NCI-H2081 (cell line): ENCODE measurements around the gene NIPSNAP2.
"Not testable (repeated sequence)": the region's sequence is repeated elsewhere in the genome, so short reads cannot be mapped to it uniquely, and the experiment has no call there.

Experiments used
- DNase-seq, 2 experiments: peaks; one replicate each; lab custom pipeline; 2025; lab: John Stamatoyannopoulos, UW

The NIPSNAP2 gene

DNA sequence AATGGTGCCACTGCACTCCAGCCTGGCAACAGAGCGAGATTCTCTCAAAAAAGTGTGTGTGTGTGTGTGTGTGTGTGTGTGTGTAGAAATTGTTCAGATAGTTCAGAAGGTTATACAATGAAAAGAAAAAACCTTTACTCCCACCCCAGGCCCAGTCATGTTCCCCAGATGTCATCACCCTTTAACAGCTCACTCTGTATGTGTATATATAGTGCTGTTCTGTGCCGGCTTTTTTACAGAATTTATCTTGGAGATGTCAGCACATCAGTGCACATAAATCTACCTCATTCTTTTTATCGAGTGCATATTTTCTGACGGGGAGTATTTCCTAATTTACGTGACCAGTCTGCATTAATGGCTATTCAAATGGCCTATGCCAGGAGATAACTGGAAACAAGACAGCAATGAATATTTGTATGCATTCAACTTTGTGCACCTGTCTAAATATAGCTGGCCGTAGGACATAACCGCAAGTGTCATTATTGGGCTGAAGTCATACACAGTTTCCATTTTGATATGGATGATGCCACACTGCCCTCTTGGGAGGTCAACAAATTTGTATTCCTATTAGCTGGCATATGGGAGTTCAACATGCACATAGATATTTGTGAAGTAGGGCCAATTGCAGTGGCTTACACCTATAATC is 11.7 kb downstream of the NIPSNAP2 start:
- peak; percentile 46 to 62 for DNase-seq

DNA sequence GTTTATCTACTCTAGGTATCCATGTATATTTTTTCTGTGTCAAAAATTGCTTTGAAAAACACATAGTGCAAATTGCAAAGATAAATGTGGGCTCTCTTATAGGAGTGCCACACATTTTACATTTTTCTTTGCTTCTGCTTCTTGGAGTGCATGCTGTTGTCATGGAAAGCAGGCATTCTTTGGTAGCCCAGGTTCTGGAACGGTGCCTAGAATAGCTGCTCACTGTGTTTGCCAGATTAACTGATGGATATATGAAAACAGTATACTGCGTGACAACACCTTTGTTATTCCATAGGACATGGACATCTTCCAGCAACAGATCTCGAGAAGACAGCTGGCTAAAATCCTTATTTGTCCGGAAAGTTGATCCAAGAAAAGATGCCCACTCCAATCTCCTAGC is 13.4 kb downstream of the NIPSNAP2 start:
- DNase-seq: peak; percentile 79 to 89

DNA sequence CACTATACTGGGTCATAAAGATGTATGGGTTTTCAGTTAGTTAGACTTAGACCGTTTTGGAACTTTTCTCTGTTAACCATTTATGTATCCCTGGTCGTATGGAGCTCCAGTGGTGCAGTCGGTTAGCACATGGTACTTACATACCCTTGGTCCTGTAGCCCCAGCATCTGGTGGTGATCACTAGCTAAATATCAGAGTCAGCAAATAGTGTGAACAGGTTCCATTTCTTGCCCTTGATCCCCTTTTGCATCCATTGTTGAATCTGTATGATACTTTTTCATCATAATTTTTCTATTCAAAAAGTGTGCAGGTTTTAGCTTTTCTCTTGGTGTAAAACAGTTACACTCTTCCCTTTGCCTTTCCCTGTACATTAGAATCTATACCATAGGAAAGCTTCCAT is 15.9 kb downstream of the NIPSNAP2 start:
- DNase-seq: no peak

DNA sequence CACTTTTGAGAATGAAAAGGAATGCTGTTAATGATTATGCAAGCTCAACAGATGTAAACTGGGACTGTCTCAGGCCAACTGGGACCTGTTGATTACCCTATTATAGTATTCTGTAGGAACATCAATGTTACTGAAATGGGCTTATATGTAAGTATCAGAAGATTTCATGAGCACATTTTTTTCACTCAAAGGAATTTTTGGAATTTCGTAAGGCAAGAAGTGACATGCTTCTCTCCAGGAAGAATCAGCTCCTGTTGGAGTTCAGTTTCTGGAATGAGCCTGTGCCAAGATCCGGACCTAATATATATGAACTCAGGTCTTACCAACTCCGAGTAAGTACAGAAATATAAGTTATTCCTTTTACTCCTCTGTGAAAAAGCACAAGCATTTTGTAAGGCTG is 19.2 kb downstream of the NIPSNAP2 start:
- DNase-seq: no peak

DNA sequence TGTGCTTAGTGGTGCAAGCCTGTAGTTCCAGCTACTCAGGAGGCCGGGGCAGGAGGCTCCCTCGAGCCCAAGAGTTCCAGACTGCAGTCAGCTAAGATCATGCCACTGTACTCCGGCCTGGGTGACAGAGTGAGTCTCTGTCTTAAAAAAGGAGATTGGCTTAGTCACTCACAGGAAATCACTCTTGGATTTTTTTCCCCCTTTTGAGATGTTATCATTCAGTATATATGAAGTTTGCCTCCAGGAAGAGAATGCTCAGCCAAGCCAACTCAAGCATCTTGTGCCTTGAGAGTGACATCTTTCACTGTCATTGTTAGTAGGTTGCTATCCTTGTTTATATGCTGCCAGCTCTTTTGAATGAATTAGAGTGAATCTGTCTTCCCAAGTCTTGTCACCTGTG is 28.0 kb downstream of the NIPSNAP2 start:
- DNase-seq: no peak

DNA sequence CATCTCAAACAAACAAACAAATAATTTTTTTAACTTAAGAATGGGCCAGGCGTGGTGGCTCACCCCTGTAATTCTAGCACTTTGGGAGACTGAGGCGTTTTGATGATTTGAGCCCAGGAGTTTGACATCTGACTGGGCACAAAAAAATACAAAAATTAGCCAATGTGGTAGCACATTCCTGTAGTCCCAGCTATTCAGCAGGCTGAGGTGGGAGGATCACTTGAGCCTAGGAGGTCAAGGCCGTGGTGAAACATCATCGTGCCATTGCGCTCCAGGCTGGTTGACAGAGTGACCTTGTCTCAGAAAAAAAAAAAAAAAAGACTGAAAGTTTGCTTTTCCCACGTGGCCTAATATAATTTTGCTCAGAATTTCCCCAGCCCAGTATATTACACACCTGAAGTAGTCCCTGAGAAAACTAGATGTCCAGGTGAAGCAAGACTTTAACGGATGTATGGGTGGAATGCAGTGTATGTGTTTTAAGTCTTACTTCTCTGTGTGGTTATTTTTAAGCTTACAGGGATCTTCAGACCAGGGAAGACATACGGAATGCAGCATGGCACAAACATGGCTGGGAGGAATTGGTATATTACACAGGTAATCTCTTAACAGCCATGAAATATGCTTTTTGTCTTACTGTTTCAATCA is 32.6 kb downstream of the NIPSNAP2 start:
- DNase-seq: no peak

DNA sequence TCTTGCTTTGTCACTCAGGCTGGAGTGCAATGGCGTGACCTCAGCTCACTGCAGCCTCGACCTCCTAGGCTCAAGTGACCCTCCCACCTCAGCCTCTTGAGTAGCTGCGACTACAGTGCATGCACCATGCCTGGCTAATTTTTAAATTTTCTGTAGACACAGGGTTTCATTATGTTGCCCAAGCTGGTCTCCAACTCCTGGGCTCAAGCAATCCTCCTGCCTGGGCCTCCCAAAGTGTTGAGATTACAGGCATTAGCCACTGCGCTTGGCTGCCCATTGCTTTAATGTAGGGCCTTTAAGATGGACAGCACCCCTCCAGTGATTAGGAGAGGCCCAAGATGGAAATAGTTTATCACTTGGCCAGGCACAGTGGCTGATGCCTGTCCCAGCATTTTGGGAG is 39.4 kb downstream of the NIPSNAP2 start:
- DNase-seq: no peak

DNA sequence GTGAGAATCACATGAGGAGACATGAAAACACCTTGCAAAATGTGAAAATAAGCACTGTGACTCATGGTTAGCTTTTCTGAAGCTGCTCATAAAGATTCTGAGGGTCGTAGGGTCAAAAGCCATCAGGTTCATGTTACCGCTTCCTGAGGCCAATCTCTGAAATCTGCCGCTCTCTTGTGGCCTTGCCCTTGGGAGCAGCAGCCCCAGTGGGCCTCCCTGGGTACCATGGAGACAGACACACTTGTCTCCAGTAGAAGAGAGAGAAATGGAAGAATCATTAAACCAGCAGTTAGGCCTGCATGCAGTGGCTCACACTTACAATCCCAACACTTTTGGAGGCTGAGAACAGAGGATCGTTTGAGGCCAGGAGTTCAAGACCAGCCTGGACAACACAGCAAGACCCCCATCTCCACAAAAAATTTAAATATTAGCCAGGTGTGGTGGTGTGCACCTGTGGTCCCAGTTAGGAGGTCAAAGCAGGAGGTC is 42.8 kb downstream of the NIPSNAP2 start:
- no peak for DNase-seq

DNA sequence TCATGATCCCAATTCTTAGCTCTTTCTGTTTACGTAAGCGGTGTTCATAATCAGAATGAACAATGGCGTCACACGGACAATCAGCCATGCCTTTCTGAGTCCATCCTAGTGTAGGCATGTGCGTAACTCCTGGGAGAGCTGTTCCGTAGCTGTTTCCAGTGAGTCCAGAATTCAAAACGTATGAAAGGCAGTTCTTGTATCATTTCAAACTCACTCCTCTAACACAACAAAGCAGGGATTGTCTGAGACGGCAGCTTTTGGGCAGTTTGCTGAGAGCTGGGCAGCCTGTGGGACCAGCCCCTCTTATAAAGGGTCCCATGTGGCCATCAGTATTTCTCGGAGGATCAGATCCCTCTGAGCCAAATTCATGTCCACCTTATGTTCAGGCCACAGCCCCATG is 43.5 kb downstream of the NIPSNAP2 start:
- no peak for DNase-seq

DNA sequence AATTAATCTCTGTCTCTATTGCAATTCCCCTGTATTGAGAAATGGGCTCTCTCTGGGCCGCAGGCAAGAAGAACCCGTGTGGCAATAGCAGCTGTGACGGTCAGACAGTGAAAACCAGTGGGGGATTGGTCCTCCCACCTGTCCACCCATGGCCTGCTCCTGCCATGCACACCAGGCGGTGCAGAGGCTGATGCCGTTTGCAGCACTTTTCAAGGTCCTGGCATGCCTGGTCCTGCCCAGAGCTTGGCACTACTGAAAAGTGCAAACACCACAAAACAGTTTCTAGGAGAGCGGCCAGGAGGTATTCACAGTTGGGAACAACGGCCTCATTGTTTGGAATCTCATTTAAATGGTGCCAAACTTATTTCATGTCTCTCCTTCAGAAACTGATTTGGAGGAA is 45.3 kb downstream of the NIPSNAP2 start:
- DNase-seq: peak; percentile 87 to 97

DNA sequence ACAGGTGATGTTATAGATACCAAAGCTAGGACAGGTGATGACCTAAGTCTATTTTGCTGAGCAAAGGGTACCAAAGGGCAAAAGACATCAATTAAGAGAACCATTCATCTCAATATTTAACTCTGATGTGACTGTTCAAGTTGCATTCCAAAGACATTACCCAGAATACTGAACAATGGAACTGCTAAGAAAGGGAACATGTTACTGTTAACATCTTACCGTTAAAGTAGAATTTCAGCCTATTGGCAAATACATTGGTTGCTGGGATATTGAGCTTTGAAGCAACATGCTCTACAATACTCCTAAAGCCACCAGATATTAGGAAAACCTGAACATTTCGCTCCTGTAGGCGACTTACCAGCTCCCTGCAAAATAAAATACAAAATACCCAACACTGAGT is 52.6 kb downstream of the NIPSNAP2 start:
- not testable (repeated sequence) for DNase-seq

DNA sequence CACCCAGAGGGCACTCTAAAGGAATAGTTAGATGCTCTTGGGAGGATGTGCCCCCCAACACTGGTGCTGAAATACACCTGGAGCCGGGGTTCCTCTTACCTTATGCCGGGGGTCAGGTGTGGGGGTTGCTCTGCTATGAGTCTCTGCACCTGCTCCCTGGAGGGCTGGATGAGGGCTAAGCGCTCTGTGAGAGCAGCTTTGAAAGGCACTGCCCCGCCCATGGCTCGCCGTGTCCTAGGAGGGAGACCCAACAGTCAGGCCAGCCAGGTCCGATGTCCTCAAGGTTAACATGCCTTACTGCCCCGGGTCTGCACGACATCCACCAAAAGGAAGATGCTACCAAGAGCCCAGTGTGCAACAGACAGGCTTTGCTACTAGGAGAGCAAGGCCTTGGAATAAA is 55.1 kb downstream of the NIPSNAP2 start:
- no peak for DNase-seq

DNA sequence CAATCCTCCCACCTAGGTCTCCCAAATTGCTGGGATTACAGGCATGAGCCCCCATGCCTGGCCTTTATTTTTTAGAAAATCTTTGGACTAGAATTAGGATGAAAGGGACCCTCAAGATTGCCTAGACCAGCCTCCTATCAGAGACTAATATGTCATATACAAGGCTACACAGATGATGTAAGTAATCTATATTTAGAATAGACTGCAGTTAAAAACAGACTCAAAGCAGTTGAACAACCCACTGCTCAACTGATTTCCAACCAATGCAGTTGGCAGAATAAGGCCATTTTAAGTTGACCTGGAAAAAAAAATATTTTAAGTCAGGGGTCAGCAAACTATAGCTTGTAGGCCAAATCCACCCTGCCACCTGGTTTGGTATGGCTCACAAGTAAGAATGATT is 59.1 kb downstream of the NIPSNAP2 start:
- no peak for DNase-seq

DNA sequence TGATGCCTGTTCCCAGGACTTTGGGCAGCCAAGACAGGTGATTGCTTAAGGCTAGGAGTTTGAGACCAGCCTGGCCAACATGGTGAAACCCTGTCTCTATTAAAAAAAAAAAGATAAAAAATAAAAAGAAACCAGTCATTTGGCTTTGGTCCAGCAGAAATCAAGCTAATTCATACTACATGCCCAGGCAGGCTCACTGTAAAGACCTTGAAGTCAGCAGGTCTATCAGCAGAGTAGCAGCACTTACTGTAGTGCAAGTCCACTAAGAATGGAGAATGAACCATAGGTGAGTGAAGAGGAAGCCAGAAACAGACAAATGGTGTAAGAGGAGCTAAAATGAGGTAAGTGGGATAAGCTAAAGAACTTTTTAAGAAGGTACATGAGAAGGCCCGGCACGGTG is 62.2 kb downstream of the NIPSNAP2 start:
- DNase-seq: no peak

DNA sequence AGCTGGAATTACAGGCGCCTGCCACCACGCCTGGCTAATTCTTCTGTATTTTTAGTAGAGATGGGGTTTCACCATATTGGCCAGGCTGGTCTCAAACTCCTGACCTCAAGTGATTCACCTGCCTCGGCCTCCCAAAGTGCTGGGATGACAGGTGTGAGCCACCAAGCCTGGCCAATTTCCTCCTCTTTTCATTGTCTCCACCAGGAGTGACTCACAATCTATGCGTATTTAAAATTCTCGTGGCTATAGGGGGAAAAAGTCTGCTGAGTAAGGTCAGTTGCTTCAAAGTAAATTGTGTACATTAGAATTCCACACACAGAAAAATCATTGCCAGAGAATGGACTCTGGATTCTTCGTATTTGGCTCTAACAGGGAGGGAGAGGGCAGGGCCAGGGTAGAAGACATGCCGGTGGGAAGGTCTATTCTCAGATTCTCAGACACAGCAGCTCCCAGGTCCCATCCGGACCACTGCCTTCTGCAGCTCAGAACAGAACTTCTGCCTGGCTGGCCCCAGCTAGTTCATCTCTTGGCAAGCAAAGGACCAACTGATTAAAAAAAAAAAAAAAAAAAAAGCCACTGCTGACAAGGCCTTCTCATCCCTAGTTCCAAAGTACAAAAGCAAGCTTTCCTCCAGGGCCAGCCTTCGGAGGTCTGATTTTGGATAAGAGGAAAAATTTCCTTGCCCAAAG is 64.7 kb downstream of the NIPSNAP2 start:
- no peak for DNase-seq

DNA sequence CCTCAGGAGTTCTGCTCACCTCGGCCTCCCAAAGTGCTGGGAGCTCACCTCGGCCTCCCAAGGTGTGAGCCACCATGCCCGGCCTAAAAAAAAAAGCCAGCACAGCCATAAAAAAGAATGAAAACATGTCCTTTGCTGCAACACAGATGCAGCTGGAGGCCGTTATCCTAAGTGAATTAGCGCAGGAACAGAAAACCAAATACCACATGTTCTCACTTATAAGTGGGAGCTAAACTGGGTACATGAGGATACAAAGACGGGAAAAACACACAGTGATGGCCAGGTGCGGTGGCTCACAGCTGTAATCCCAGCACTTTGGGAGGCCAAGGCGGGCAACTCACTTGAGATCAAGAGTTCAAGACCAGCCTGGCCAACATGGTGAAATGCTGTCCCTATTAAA is 66.0 kb downstream of the NIPSNAP2 start:
- no peak for DNase-seq

DNA sequence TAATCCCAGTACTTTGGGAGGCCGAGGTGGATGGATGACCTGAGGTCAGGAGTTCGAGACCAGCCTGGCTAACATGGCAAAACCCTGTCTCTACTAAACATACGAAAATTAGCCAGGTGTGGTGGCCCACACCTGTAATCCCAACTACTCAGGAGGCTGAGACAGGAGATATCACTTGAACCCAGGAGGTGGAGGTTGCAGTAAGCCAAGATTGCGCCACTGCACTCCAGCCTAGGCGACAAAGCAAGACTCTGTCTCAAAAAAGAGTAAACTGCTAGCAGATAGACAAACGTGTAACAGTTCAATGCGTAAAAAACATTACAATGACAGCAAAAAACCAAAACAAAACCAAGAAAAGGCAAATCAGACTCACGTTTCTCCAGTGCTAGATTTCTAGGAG is 67.2 kb downstream of the NIPSNAP2 start:
- DNase-seq: not testable (repeated sequence)

DNA sequence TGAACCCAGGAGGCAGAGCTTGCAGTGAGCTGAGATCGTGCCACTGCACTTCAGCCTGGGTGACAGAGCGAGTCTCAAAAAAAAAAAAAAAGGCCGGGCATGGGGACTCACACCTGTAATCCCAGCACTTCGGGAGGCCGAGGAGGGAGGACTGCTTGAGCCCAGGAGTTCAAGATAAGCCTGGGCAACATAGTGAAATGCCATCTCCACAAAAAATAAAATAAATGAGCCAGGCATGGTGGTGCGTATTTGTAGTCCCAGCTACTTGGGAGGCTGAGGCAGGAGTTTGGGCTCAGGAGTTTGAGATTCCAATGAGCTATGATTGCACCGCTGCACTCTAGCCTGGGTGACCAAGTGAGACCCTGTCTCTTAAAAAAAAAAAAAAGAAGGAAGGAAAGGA is 68.2 kb downstream of the NIPSNAP2 start:
- not testable (repeated sequence) for DNase-seq

DNA sequence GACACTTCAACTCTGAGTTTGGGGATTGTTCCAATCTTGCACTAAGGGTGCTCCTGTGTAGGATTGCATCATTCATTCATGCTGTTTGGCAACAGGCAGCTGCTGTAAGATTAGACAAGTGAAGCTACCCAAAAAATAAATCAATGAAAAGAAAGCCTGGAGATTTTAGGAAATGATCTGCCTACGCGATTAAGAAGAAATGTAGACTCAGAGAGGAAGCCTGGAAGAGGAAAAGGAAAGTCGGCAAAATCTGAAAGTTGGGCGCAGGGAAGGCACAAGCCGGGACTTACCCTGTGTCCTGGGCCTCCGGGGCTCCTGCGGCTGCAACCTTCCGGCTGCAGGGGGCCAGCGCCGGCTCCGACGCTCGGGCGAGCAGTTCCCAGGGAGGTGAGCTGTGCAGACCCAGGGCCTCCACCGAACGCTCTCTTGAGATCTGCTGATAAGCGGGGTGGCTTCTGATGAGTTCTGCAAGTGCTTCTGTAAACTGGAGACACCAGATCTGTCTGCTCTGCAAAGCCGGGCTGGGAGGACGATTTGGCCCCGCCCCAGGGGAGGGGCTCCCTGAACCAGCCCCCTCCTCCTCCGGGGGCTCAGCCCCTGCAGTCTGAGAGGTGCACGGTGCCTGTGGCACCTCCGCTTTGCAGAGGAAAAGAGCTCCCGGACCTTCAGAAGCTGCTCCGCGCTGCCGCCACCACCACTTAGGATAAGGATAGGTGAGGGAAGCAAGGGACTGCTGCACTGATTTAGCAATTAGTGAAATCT is 69.5 kb downstream of the NIPSNAP2 start:
- DNase-seq: peak; percentile 90 to 93

DNA sequence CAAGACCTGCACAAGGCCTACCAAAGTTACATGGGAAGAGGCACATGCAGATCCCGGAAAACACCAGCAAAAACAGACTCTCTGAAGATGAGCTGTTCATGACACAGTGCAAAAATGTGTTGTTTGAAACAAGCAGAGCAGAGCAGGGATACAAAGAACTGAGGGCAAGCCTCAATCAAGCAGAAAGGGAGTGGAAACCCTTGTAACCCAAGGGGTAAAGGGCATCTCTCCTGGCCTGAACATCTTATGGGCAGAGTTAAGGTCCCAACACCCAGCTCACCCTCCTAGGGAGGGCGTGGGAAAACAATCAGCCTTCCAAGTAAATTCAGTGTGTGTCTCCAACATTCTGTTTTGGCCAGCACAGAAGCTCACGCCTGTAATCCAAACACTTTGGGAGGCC is 76.3 kb downstream of the NIPSNAP2 start:
- no peak for DNase-seq

DNA sequence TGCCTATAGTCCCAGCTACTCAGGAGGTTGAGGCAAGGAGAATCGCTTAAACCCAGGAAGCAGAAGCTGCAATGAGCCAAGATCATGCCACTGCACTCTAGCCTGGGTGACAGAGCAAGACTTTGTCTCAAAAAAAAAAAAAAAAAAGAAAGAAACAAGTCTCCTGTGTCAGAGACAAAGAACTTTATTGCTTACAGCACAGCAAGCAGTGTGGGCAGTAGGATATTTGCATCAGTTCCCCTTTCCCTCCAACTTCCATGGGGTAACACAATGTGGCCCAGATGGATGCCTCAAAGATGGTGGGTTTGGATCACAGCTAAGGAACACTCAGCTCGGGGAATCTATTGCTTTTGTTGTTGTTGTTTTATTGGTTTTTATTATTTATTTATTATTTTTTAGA is 81.4 kb downstream of the NIPSNAP2 start:
- DNase-seq: not testable (repeated sequence)

DNA sequence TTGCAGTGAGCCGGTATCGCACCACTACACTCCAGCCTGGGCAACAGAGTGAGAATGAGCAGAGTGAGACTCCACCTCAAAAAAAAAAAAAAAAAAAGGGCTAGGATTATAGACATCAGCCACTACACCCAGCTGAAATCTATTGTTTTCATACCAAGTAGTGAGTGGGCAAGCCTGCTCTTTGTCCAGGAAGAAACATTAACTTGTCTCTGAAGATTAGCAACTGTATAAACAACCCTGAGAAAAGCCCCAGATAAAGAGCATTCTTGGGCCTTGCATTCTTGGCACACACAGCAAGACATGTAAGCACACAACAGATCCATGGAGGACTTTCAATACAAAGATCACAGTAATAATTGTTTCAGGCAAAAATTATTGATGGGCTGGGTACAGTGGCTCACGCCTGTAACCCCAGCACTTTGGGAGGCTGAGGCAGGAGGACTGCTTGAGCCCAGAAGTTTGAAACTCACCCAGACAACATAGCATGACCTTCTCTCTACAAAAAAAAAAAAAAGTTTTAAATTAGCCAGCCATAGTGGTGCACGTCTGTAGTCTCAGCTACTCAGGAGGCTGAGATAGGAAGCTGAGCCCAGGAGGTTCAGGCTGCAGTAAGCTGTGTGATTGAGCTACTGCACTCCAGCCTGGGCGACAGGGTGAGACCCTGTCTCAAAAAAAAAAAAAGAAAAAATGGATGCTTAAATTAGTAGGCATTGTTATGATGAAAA is 82.5 kb downstream of the NIPSNAP2 start:
- DNase-seq: no peak
